Stimulated activated CD8-positive, alpha-beta memory T cell treated with anti-CD3 and anti-CD28 coated beads, Interleukin-12 subunit alpha, Interleukin-12 subunit beta, amount 100 ng/mL, for 4 hours (primary cell): Measurements from ENCODE around the gene PLCB1.
"Not testable (repeated sequence)": the region's sequence is repeated elsewhere in the genome, so short reads cannot be mapped to it uniquely, and the experiment has no call there.

Experiments
- DNase-seq: peaks from one replicate; pipeline ENCODE4 v3.0.0-alpha.2; 2020; ENCODE audit warnings: low read depth

PLCB1 gene

DNA sequence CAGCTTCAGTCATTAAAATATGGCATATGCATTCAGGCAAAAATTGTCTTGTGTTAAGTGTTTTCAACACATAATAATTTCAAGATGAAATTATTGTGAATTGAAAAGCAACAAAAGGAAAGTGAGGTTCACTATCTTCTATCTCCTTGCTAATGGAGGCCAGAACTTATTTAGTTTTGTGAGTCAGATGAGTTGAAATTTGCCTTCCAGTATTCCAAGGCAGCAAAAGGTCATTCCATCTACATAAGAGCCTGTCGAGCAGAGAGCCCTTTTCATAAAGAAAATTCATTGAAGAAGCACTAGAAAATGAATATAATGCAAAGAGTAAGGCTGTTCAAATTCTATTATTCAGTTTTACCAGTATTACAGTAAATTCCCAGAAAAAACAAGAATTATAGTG, 274.3 kb downstream of the PLCB1 start:
- no peak for DNase-seq

DNA sequence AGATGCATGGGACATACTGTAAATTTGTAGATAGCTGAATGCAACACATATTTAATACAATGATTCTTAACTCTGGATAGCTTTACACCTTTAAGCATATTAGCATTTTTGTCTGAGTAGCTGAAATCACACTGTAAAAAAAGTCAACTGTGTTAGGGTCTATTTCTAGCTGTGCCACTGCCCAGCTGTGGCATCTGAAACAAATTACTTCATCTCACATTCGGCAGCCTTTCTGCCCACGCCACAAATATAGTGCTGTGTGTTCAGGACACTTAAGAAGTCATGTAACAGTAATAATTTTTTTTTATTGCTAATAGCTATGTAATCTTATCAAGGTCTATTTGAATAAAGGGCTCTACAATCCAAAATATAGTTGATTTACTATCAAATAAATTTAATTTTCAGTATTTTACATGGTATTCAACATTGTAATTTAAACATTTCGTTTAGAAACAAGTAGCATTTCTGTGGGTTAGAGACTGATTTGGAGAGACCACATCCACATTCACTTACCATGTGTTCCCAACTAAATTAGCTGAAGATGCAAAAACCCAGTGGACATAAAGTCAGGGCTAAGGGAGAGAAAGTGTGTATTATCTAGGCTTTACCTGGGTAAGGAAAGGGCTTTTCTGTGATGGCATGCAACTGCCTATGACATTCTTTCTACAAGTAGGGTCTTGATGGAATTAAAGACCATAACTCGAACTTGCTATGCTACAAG, 276.7 kb downstream of the PLCB1 start:
- DNase-seq: no peak

DNA sequence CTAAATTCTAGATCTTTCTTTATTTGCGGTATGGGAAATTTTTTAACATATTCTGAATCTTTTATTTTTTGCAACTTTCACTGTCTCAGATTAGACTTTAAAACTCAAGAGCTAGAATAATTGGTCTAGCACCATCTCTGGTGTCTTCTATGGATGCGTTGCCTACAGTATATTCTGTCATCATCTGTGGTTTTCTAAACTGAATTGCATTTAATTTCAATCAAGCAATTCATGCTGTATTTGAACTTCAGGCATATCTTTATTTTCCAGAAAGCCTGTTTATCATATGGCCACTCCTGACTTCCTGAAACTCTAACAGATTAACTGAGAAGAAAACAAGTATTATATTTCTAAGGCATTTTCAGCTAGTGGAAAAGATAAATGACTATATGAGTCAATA, 281.6 kb downstream of the PLCB1 start:
- DNase-seq: no peak

DNA sequence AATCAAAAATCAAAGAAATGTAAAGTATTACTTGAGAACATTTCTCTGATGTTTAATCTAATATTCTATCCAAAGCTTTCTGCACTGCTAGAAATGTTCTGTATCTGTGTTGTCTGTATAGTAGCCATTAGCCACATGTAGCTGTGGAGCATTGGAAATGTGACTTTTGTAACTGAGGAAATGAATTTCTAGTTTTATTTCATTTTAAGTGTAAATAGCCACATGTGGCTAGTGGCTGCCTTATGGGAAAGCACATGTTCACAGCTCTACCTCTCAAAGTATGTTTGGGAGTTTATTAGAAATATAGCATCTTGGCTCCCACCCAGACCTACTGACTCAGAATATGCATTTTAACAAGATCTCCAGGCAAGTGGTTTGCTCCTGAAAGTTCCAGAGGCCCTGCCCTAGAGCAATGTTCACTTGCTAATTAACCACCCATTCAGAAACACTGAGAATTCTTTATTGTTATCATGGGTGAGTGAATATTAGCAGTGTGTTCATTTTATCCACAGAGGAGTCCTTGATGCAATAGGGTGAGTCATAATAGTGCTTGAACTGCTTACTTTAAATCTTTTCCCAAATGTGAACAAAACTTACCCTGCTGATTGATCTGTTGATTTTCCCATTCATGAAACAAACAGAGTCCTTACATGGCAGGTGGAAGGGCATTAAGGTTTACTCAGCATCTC, 282.7 kb downstream of the PLCB1 start:
- no peak for DNase-seq

DNA sequence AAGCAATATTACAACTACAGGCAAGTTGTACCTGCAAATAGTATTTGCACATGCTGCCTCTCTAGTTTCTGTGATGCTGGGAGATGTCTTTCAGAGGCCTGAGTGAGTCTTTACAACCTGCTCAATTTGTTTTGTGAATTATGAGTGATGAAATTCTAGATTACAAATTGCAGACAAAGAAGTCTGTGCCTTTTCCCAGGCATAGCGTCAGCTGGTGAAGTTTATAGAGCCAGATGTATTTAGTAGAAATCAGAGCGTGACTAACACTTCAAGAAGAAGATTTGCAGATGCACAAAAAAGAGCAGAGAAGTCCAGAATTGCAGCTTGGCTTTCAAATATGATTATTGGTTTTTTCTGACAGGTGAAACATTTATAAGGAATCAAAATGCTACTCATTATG, 289.9 kb downstream of the PLCB1 start:
- no peak for DNase-seq

DNA sequence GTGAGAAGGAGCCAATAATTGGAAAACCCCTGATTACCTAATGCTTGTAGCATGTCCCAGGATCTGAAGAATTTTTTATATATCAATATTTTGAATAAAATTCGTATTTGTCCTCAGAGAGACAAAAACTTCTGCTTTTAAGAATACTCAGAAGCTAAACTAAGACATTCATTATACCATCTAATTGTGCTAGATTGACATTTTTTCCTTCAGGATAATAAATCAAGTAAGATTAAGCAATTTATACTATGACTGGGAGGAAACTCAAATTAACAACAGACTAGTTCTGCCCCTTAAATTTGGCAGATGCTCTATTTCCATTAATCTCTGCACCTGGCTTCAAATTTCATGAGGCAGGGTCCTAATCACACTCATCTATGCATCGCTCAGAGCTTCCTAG, 291.4 kb downstream of the PLCB1 start:
- DNase-seq: no peak

DNA sequence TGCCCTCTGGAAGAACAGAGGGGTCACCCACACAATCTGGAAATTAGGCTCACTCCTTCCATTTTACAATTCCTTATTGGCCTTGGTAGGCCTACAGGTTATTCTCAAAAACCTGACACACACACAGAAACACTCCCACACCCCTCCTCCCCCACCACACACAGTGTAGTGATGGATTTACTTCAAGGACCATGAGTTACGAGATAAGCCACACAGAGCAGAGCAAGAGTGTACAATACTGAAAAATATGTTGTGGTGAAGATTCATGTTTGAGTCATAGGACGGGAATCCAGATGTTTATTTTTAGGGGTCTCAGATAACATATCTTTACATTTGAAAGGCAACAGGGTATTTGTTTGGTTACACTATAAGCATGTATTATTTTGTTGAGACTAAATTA, 291.9 kb downstream of the PLCB1 start:
- no peak for DNase-seq

DNA sequence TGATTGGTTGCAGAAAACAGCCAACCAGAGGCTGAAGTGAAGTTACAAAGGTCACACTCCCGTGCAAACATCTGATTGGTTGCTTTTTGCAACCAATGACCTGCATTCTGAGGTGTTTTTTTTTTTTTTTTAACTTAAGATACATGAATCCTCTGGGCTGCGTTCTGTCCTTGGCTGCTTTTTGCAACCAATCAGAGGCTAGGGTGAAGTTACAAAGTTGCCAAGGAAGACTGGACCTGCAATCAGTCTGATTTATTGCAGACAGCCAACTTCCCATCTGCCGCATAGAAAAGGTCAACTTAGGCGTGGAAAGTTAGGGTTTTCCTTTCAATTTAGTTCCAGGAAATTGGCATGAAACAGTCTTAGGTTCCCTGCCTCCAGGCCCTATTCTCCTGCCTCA, 292.9 kb downstream of the PLCB1 start:
- no peak for DNase-seq

DNA sequence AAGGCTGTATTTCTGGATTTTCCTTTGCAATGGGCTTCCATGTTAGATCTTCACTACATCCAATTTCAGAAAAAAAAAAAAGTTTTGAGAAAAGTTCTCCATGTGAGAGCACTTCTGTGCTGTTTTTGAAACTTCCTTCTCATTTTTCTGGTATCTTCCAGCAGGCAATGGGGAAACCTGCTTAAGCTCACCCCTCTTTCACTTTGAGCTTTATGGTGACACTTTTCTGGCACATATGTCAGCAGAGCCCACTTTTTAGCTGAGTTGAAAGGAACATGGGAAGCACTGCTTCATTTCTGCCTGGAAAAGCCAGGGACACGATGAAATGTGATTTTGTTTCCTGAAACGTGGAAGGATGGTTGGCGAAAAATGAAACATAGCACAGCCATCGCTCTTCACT, 293.7 kb downstream of the PLCB1 start:
- DNase-seq: no peak

DNA sequence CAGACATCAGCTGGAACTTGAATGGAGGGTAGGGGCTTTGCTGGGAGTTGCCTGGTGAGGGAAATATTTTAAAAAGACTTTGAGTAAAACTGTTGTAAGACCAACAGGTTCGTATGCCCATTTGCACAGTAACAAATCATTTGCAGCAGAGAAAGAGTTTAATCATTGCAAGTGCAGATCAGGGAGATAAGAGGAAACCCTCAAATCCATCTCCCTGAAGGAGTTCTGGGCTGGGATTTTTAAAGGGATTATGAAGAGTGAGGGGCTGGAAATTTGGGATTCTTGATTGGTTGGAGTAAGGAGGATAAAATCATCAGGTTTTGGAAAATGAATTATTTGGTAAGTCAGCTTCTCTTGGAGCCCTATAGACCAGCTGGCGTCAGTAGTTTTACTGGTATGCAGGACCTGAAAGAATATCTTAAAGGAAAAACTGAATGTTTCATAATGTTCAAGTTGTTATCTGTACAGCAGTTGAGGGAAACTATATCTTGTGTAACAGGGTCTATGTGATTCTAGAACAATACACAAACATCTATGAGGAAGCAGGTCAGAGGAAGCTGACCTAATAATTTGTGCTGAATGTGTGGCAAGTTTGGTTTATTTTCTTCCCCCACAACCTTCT, 295.5 kb downstream of the PLCB1 start:
- DNase-seq: no peak

DNA sequence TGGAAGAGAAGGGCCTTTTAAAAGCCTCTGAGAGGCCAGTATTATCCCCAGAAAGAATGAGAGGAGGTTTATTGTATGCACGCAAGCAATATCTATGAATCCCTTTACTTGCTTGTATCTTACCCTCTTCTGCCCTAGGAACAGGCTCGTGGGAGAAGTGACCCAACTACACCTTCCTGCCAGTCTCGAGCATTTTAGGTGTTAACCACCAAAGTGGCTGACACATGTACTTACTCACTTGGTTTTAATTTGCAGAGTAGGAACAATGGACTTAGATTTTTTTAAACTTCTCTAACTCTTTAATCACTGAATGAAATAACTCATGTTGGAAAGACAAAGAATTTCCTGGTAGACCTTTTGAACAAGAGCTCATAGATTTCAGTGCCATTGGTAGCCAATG, 296.9 kb downstream of the PLCB1 start:
- no peak for DNase-seq

DNA sequence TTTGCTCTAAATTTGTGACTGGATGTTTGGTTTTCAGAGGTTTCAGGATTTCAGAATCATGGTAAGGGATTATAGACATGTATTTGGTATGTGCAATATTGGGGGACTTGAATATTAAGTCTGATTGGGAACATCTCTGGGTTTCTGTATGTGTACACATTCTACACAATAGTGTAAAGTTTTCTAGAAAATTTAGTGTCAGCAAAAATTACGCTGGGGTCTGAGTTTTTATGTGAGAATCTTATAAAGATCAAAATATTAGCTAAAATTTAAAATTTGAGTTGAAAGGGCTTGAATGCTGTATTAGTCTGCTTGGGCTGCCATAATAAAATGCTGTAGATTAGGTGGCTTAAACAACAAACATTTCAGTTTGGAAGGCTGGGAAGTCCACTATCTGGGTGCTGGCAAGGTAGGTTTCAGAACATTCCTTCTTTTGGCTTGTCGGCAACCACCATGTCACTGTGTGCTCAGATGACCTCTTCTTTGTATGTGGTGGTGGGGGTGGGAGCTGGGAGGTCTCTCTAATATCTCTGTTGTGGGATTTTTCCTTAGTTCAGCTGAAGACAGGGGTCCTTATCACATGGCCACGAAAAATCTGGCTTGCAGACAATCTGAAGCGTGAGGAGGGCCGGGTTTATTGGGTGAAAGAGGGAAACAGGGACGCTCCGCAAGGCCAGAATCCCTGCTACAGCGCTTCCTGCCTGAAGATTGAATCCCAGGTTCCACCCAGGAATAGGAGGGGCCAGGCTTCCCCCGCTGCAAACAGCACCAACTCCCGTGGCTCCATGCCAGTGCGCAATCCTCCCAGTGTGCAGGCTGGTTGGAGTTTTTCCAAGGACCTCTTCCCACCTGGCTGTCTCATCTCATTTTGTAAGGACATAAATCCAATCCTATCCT, 299.7 kb downstream of the PLCB1 start:
- DNase-seq: no peak

DNA sequence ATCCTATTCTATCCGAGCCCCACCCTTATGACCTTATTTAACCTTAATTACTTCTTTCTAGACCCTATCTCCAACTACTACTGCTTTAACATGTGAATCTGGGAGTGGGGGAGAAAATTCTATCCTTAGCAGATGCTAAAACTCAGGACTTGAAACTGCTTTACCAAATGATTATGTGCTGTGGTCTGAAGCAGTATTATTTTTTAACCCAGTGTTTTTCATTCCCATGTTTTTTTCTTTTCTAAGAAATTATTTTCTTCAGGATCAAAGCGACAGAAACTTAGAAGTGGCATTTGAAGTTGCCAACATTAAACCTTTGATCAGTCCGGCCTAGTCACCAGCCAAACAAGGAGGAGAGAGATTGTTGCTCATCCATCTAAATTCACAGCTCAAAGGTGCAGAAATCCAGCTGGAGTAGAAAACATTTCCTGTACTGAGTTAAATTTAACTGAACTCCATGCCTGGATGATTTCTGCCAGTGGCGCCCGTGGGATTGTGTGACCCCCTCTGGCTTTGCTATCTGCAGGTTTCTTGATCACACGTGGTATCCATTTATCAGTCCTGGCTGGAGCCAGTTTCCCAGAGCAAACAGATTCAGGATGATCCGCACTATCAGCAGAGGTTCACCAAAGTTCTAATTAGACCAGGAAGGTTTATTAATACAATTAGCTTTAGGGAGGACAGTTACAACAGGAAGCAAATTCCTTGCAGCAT, 300.5 kb downstream of the PLCB1 start:
- DNase-seq: no peak

DNA sequence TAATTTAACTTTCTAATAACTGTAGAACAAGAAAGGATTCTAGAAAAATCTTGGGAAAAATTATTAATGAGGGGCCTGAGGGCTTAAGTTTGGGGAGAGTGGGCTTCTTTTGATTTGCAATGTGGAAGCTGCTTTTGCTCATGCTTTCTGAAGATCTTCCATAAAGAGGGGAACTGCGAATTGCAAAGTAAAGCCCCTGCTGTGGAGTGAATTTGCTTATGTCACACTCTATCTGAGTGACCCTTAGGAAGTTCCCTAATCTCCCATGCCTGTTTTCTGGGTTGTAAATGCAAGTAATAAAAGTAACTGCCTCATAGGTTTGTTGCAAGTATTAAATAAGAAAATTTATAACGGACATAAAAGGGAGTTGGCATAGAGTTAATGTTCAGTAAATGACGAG, 301.2 kb downstream of the PLCB1 start:
- DNase-seq: no peak

DNA sequence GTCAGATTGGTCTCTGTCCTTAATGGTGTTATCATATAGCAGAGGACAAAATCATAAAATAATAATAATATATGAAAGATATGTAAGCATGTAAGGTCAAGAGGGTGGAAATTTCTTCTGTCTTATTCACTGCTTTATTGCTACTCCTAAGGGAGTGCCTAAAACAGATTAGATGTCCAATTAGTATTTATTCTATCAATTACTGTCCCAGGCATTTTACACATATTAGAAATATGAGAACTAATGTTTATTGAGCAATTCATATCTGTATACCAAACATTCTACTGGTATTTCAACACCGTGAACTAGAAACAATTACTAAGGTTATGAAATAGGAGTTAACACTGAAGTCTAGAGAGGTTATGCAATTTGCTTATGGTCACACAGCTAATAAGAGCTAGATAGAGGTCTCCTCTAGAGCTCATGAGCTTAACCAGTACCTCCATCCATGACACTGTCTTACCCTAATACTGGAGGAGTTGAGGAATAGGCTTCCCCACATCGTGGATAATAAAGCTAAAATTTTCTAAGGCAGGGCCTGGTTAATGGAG, 302.3 kb downstream of the PLCB1 start:
- DNase-seq: no peak

DNA sequence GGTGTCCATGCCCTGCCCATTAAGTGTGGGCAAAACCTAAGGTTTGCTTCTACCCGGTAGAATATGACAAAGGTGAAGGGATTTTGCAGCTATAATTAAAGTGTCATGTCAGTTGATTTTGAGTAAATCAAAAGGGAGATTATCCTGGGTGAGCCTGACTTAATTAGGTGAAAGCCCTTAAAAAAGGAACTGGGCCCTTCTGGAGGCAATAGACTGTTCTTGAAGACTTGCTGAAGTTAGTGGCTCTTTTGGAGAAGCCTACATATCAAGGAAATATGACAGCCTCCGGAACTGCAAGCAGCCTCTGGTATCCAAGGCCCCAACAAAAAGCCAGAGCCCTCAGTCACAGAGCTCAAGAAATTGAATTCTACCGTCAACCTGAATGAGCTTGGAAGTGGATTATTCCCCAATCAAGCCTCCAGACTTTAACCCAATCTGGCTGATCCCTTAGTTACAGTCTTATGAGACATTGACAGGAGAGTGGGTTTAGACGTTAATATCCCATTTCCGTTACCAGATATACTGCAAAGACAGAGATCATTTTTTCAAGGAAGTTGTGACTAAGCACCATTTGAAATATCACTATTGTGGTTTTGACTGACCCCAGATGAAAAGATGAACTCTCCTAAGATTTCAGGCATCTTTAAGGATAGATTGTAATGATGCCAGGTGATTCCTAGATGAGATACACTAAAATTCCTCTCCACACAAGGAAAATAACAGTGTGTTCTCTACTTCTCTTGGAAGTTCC, 303.4 kb downstream of the PLCB1 start:
- no peak for DNase-seq

DNA sequence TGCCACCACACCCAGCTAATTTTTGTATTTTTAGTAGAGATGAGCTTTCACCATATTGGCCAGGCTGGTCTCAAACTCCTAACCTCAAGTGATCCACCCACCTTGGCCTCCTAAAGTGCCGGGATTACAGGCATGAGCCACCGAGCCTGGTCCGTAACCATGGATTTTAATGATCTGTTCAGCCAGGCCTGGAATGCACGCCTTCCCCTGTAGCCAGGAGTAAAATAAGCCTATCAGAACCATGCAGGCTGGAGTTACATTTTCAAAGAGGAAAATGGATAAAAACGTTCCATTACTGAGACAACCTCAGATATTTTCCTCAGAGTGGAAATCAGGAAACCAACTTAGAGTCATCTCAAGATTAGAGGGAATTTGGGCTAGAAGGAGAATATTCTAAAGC, 304.9 kb downstream of the PLCB1 start:
- not testable (repeated sequence) for DNase-seq

DNA sequence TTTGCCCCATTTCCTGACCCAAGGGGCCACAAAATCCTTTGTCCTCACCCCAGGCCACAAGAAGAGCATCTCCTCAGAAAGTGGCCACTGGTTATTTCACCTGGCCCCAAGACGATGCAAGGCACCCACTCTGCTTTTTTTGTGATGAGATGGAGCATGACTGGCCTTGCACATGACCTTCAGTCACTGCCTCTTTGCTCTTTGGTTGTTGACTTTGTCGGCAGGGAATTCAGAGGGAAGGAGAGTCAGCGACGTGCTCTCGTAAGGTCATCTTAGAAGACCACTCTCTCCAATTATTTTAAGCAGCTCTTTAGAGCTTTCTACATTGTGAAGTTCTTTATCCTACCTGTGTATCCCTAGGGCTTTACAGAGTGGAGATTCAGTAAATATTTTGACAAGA, 306.7 kb downstream of the PLCB1 start:
- DNase-seq: no peak

DNA sequence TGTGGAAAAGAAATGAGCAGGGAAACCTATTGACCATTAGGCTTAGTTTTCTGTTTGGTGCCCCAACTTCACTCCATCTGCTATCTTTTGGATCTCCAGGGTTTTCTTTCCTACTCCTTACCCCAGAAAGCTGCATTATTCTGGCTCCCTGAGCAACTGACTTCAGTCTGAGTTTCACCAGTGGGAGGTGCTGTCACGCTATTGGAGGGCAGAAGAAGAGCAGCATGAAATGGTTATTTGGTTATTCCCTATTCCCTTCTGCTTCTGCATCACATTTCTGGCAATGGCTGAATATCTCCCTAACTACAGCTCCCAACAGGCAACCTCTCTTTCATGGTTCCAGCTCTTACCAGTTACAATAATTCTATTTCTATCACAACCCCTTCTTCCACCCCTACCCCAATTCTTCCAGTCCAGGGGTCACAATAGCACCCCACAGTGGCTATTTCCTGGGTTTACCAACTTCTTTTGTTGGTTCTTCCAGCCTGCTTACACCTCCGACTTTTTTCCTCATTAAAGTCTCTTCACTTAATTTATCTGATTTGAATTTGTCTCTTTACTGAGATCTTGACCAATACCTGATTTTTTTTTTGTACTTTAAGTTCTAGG, 311.5 kb downstream of the PLCB1 start:
- DNase-seq: no peak
